Adrenal gland (tissue), 12 donors: ENCODE data around the gene TNIK. TPM values are rescaled to one million over a fixed set of nuclear protein-coding genes. Genes with fewer than 3 reads are reported as not detected.
"Not testable (repeated sequence)": the region's sequence is repeated elsewhere in the genome, so short reads cannot be mapped to it uniquely, and the experiment has no call there.

Experiments
- DNase-seq, 7 donors: peaks; one replicate each; pipeline ENCODE4 v3.0.0-alpha.2; 2019 to 2020
- H3K27ac ChIP-seq, 5 donors: fragments of 200-600 bp; sonication (generic) in 4 of 5; 1 replicate in 3 of 5; 2 replicates in 2 of 5; pipeline versions ENCODE4 v1.5.1 to v1.8.0; 2016 to 2020; ENCODE audit warnings: mild to moderate bottlenecking in 1 of 5
- H3K27me3 ChIP-seq: fragments of 200-600 bp; 2 replicates; pipeline ENCODE4 v1.8.0; 2021
- H3K36me3 ChIP-seq, 2 donors: fragments of 200-600 bp; replicated peaks in 1 of 2; 1 replicate in 1 of 2; 2 replicates in 1 of 2; pipeline versions ENCODE4 v1.5.1 to v1.8.0; 2018 to 2022
- H3K4me1 ChIP-seq, 2 donors: fragments of 200-600 bp; replicated peaks in 1 of 2; 1 replicate in 1 of 2; 2 replicates in 1 of 2; pipeline versions ENCODE4 v1.5.1 to v1.8.0; 2018 to 2021
- H3K4me3 ChIP-seq, 4 donors: fragments of 200-600 bp; sonication (generic) in 3 of 4; one replicate each; pipeline ENCODE4 v1.5.1; 2016 to 2018
- H3K9me3 ChIP-seq, 3 donors: fragments of 200-600 bp; sonication (generic) in 1 of 3; replicated peaks in 1 of 3; 1 replicate in 2 of 3; 2 replicates in 1 of 3; pipeline versions ENCODE4 v1.5.1 to v1.8.0; 2016 to 2021
- POLR2A ChIP-seq, 2 donors: fragments of 450-650 bp; IDR thresholded peaks; one replicate each; pipeline ENCODE4 v1.6.1; 2017; ENCODE audit warnings: antibody characterized with exemption in 2 of 2, mild to moderate bottlenecking in 2 of 2, moderate library complexity in 1 of 2
- WGBS, 4 donors: extraction: QIAGEN DNeasy Blood & Tissue Kit in 2 of 4; methylation state at CpG; one replicate each; pipeline versions ENCODE4 v1.1.5 to v1.1.7; 2013 to 2017; 5-methylcytosine and 5-hydroxymethylcytosine counted together
- intact Hi-C, 2 donors: fragments of 100-400 bp; cut with DNase I; formaldehyde crosslinking; loops; one replicate each; pipeline versions ENCODE4 v1.14.1 to v1.15.0; 2022 to 2023
- polyA plus RNA-seq, 3 donors: library from polyadenylated mRNA; stranded (reverse); fragments of 200-250 nt in 2 of 3; fragments of 350-450 nt in 1 of 3; fragmentation: Illumina TruSeq in 1 of 3; extraction: RNeasy Lipid Tissue Mini Kit (QIAGEN cat#74804) in 1 of 3; gene quantifications; one replicate each; pipeline ENCODE4 v1.2.3, GENCODE V29; 2013 to 2014
- total RNA-seq, 9 donors: library from RNA; depleted of rRNA in 4 of 9; stranded (reverse); fragments of >200 nt in 4 of 9; fragments of 120-200 nt in 1 of 9; fragmentation: NEBNext Ultra II Directional in 1 of 9; extraction: Animal tissue kit (Norgen Biotek cat#: 25700) in 1 of 9; gene quantifications; one replicate each; pipeline versions ENCODE4 v1.1.0 to v1.2.4, GENCODE V29; 2013 to 2023
- TF ChIP-seq, protein P1 (sequence below), 6 experiments: fragments of 450-650 bp in 4 of 6; fragments of 200-600 bp in 2 of 6; sonication (generic) in 1 of 6; IDR thresholded peaks; 1 replicate in 5 of 6; 2 replicates in 1 of 6; pipeline versions ENCODE4 v1.5.1 to v1.8.0; 2016 to 2021; ENCODE audit warnings: antibody characterized with exemption in 6 of 6, mild to moderate bottlenecking in 2 of 6, moderate library complexity in 1 of 6
- donor health status: healthy with polysubstance abuse.
- donor health status: Bipolar disorder and iron deficiency.
- donor health status: DM: yes; HTN: yes; CAD: no.
- donor health status: DM: no; HTN: no; CAD: no.
- donor health status: DM: no; HTN: no; CAD: no.
- donor health status: DM: yes; HTN: yes; CAD: no.

Gene TNIK
- total and polyA plus RNA-seq, 12 donors, result 4.9 to 33.1 (median 10.7) TPM

DNA sequence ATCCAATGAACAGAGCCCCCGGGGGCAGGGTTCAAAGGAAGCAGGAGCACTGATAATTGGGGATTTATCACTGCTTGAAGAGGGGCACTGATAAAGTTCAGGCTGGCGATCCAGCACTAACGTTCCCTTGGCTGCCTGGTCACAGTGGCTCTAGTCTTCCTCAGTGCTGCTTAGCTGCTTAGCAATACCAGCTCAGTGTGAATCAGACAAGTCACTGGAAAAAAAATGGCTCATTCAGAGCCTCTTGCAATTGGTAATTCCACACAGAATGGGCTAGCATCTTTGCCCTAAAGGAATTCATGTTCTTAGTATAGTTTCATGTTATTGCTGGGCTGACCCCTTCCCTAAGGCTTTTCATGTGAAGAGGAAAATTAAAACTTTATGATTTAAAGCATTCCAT is 338.0 kb downstream of the TNIK start:
- H3K36me3 ChIP-seq, result no peaks in the 10 kb centered on the region
- TF ChIP-seq POLR2A (IDR thresholded peaks at IDR 0.05), result no peak
- TF ChIP-seq, protein P1, sequence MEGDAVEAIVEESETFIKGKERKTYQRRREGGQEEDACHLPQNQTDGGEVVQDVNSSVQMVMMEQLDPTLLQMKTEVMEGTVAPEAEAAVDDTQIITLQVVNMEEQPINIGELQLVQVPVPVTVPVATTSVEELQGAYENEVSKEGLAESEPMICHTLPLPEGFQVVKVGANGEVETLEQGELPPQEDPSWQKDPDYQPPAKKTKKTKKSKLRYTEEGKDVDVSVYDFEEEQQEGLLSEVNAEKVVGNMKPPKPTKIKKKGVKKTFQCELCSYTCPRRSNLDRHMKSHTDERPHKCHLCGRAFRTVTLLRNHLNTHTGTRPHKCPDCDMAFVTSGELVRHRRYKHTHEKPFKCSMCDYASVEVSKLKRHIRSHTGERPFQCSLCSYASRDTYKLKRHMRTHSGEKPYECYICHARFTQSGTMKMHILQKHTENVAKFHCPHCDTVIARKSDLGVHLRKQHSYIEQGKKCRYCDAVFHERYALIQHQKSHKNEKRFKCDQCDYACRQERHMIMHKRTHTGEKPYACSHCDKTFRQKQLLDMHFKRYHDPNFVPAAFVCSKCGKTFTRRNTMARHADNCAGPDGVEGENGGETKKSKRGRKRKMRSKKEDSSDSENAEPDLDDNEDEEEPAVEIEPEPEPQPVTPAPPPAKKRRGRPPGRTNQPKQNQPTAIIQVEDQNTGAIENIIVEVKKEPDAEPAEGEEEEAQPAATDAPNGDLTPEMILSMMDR (IDR thresholded peaks at IDR 0.05), result no peak
- no peaks in the 10 kb centered on the region for H3K9me3 ChIP-seq
- H3K27ac ChIP-seq, result no peak overlapping the region
- H3K27me3 ChIP-seq, result no peaks in the 10 kb centered on the region
- no peak overlapping the region for H3K4me3 ChIP-seq
- WGBS, 4 donors, result 83 to 90% (median 85%) methylated on average over 3 of the region's 3 CpGs
- no peak for DNase-seq
- H3K4me1 ChIP-seq, result no peaks in the 10 kb centered on the region
- intact Hi-C loops, result no loop called here

DNA sequence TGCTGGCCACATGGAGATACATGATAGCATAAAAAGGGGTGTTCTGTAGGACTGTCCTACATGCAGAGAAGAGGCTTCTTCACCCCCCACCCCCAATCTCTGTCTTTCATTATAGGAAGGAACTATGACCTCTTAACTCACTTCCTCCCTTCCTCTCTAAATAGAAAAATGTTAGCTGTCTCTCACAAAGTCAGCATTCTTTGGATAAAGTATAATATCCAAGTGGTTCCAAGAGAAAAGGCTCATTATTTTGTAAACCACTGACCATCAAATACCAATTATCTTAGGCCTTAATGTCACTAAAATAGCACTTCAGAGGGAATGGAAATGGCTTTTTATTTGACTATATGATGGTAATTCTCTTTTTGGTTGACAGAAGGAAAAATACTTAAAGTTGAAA is 338.4 kb downstream of the TNIK start:
- TF ChIP-seq, protein P1 (IDR thresholded peaks at IDR 0.05), result no peak
- TF ChIP-seq POLR2A (IDR thresholded peaks at IDR 0.05), result no peak
- Histone ChIP-seq H3K36me3 (no peaks in the 10 kb centered on the region), H3K4me3 (no peak overlapping the region), H3K27ac (no peak overlapping the region), H3K9me3 (no peaks in the 10 kb centered on the region), H3K27me3 (no peaks in the 10 kb centered on the region), H3K4me1 (no peaks in the 10 kb centered on the region)
- no peak for DNase-seq
- intact Hi-C loops, result no loop called here

DNA sequence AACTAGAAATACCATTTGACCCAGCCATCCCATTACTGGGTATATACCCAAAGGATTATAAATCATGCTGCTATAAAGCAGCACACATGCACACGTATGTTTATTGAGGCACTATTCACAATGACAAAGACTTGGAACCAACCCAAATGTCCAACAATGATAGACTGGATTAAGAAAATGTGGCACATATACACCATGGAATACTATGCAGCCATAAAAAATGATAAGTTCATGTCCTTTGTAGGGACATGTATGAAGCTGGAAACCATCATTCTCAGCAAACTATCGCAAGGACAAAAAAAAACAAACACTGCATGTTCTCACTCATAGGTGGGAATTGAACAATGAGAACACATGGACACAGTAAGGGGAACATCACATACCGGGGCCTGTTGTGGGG is 340.8 kb downstream of the TNIK start:
- intact Hi-C loops, DNase-seq, H3K27ac ChIP-seq, H3K4me3 ChIP-seq, H3K27me3 ChIP-seq, H3K9me3 ChIP-seq, H3K36me3 ChIP-seq, H3K4me1 ChIP-seq: not testable (repeated sequence)
- 96 to 98% (median 97%) methylated on average over 3 of the region's 3 CpGs for WGBS, 4 donors

DNA sequence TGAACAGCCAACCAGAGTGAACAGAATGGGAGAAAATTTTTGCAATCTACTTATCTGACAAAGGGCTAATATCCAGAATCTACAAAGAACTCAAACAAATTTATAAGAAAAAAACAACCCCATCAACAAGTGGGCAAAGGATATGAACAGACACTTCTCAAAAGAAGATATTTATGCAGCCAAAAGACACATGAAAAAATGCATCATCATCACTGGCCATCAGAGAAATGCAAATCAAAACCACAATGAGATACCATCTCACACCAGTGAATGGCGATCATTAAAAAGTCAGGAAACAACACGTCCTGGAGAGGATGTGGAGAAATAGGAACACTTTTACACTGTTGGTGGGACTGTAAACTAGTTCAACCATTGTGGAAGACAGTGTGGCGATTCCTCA is 341.2 kb downstream of the TNIK start:
- H3K9me3 ChIP-seq, H3K27ac ChIP-seq, H3K27me3 ChIP-seq, H3K36me3 ChIP-seq, H3K4me1 ChIP-seq, intact Hi-C loops, DNase-seq, H3K4me3 ChIP-seq: not testable (repeated sequence)
- WGBS, 4 donors, result 78 to 97% (median 87%) methylated on average over 2 to 3 of the region's 3 CpGs

DNA sequence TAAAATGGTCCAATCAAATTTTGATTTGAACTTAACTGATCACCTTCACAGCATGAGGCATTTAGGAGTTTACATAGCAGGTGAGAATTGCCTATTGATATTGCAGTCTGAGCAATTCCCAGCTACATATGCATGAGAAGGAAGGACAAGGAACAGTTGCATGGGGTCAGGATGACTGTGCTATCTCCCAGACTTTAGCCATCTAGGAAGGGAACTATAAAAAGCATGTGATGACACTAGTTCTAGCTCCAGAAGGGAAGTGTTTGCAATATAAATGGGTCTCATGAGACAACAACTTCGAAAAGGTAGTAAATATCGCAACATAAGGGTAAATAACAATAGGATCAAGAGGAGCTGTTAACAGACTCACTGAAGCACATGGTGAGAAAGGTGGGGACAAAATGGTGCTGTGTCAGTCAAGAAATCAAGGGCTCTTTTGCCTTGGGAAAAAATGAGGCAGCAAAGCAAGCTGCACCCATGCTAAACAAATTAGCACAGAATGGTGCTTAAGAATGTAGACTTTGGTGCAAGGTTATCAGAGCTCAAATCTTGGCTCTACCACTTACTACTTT is 343.3 kb downstream of the TNIK start:
- Histone ChIP-seq H3K4me1 (peaks cover 0 to 3% of the 10 kb centered on the region in 2 donors), H3K27me3 (no peaks in the 10 kb centered on the region), H3K9me3 (no peaks in the 10 kb centered on the region), H3K4me3 (no peak overlapping the region), H3K36me3 (no peaks in the 10 kb centered on the region), H3K27ac (no peak overlapping the region)
- 71 to 87% (median 87%) methylated on average over 2 of the region's 2 CpGs for WGBS, 4 donors
- DNase-seq, result no peak
- TF ChIP-seq, protein P1 (IDR thresholded peaks at IDR 0.05), result no peak
- no peak for TF ChIP-seq POLR2A (IDR thresholded peaks at IDR 0.05)
- intact Hi-C loops, result no loop called here
